Fibroblast of mammary gland (primary cell): Measurements from ENCODE around the gene ADGRB2.
A peak's percentile ranks its signal among the peaks of the same experiment; 100 is the strongest.

Source experiments
- DNase-seq: peaks from one replicate; pipeline ENCODE4 v3.0.0-alpha.2; 2010; ENCODE audit warnings: low read depth
- H3K4me3 ChIP-seq: 2 replicates; pipeline ENCODE4 v1.5.1; 2011; ENCODE audit warnings: low read depth, mild to moderate bottlenecking, low read length, moderate library complexity; ENCODE audit not compliant: control insufficient read depth
- CTCF ChIP-seq: conservative IDR thresholded peaks from 2 replicates; pipeline ENCODE4 v1.5.1; 2011; ENCODE audit warnings: low read depth, low read length, inconsistent platforms; ENCODE audit not compliant: control insufficient read depth, insufficient read depth

The ADGRB2 gene

GRCh38 chr1:31691446-31691845 is 72.7 kb downstream of the ADGRB2 start:
- no peak for TF ChIP-seq CTCF
- no peak overlapping the region for H3K4me3 ChIP-seq
- no peak for DNase-seq

GRCh38 chr1:31690921-31691320 is 73.2 kb downstream of the ADGRB2 start:
- no peak overlapping the region for H3K4me3 ChIP-seq
- TF ChIP-seq CTCF = no peak
- DNase-seq = no peak

- H3K4me3 ChIP-seq = no peak overlapping the region
- peak; percentile 95 for DNase-seq
- TF ChIP-seq CTCF = no peak
These were observed 74.3 kb downstream of the ADGRB2 start for GRCh38 chr1:31689854-31690253.

DNA sequence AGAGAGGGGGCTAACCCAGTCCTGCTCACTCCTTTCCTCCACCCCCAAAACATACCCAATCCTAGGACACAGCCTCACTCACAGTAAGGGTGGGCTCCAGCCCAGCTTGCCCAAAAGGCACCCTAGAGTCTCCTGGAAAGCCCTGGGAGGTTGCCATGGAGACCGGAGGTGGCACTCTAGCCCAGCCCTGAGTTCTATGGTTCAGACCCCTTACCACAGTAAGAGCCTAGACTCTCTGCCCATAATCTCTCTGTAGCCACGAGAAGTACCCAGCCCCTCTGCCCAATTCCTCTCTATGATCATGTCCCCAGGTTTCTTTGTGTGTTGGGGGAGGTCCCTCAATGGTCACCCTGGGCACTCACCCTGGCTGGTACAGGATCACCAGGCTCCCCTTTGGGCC is 74.8 kb downstream of the ADGRB2 start:
- DNase-seq = no peak
- H3K4me3 ChIP-seq = no peak overlapping the region
- no peak for TF ChIP-seq CTCF

- TF ChIP-seq CTCF = no peak
- DNase-seq = no peak
- no peak overlapping the region for H3K4me3 ChIP-seq
These were observed 75.8 kb downstream of the ADGRB2 start for GRCh38 chr1:31688233-31688918.

DNA sequence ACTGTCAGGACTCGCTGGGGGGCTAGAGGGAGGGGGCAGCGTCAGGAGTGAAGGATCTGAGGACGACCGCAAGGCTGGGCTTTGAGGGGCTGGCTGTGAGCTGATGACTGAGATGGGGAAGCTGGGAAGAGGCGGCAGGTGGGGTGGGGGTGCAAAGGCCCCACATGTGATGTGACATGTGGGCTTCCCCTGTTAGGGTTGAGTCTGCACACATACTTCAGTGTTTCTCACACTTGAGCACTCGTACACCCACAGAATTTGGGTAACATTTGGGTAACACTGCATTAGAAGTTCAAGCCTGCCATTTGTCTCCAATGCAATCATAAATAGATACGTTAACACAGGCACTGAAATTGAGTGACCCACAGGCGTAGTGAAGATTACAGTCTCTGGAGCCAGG is 76.5 kb downstream of the ADGRB2 start:
- no peak overlapping the region for H3K4me3 ChIP-seq
- no peak for TF ChIP-seq CTCF
- DNase-seq = no peak

DNA sequence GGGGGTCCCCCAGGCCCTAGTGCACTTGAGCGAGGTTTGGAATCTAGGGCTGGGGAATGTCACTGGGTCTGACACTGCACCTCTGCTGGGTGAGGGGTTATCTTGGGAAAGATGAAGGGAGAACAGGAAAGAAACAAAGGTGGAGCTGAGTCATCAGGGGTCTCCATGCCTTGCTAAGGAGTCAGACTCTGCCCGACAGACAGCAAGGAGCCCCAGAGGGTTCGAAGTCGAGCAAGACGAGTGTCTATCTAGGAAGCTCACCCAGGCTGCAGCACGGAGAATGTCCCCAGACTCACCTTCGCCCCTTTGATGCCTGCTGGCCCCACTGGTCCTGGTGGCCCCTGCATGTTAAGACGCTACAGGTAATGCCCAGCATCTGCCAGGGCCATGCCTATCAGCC is 78.3 kb downstream of the ADGRB2 start:
- no peak for DNase-seq
- TF ChIP-seq CTCF = no peak
- H3K4me3 ChIP-seq = no peak overlapping the region
